GM23248 (cell line): ENCODE measurements around the gene NUCB1.

ENCODE experiments used
- EZH2 ChIP-seq: fragments of 200-600 bp; sonication (generic); IDR thresholded peaks from 2 replicates; pipeline ENCODE4 v1.6.1; 2018; ENCODE audit warnings: antibody characterized with exemption, mild to moderate bottlenecking; ENCODE audit not compliant: insufficient read depth, poor library complexity, severe bottlenecking
- EZH2phosphoT487 ChIP-seq: fragments of 200-600 bp; sonication (generic); IDR thresholded peaks from 2 replicates; pipeline ENCODE4 v1.6.1; 2018; ENCODE audit warnings: antibody characterized with exemption, moderate library complexity, mild to moderate bottlenecking, low read depth; ENCODE audit not compliant: insufficient read depth

- TF ChIP-seq EZH2phosphoT487 = no peak
- no peak for TF ChIP-seq EZH2
Observed at GRCh38 chr19:48854103-48854502, 46.0 kb upstream of the NUCB1 start.
